ENCODE measurements around the gene PELO.

The PELO gene

GRCh38 chr5:52804981-52805380 lies 17.3 kb downstream of the PELO start:
- no peak for DNase-seq (ENCODE audit: low read depth)
- TF ChIP-seq, protein P1, sequence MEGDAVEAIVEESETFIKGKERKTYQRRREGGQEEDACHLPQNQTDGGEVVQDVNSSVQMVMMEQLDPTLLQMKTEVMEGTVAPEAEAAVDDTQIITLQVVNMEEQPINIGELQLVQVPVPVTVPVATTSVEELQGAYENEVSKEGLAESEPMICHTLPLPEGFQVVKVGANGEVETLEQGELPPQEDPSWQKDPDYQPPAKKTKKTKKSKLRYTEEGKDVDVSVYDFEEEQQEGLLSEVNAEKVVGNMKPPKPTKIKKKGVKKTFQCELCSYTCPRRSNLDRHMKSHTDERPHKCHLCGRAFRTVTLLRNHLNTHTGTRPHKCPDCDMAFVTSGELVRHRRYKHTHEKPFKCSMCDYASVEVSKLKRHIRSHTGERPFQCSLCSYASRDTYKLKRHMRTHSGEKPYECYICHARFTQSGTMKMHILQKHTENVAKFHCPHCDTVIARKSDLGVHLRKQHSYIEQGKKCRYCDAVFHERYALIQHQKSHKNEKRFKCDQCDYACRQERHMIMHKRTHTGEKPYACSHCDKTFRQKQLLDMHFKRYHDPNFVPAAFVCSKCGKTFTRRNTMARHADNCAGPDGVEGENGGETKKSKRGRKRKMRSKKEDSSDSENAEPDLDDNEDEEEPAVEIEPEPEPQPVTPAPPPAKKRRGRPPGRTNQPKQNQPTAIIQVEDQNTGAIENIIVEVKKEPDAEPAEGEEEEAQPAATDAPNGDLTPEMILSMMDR (IDR thresholded peaks at IDR 0.05; ENCODE audit: control insufficient read depth, extremely low read depth, insufficient read depth), result no peak
- no peak overlapping the region for H3K4me3 ChIP-seq (ENCODE audit: low read depth, low read length)

DNA sequence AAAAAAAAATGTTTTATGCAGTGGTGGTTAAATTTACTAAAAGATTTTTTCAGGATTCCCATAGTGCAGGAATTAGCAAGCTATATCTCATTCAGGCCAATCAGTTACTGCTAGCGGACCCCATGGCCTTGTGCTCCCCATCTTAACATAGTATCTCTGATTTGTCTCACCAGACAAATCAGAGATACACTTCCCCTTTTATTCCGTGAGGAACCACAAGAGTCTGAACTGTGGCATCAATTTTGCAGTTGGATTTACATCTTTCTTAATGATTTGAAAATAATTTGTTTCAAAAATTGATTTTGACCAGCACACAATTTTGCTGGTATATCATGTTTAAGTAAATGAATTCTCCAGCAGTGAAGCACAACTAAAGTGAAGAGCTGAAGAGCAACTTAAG lies 17.9 kb downstream of the PELO start:
- no peak overlapping the region for H3K4me3 ChIP-seq (ENCODE audit: low read depth, low read length)
- TF ChIP-seq, protein P1 (IDR thresholded peaks at IDR 0.05; ENCODE audit: control insufficient read depth, extremely low read depth, insufficient read depth), result no peak
- no peak for DNase-seq (ENCODE audit: low read depth)

GRCh38 chr5:52807037-52807436 lies 19.3 kb downstream of the PELO start:
- TF ChIP-seq, protein P1 (IDR thresholded peaks at IDR 0.05; ENCODE audit: control insufficient read depth, extremely low read depth, insufficient read depth), result no peak
- H3K4me3 ChIP-seq (ENCODE audit: low read depth, low read length), result no peak overlapping the region
- DNase-seq (ENCODE audit: low read depth), result no peak

DNA sequence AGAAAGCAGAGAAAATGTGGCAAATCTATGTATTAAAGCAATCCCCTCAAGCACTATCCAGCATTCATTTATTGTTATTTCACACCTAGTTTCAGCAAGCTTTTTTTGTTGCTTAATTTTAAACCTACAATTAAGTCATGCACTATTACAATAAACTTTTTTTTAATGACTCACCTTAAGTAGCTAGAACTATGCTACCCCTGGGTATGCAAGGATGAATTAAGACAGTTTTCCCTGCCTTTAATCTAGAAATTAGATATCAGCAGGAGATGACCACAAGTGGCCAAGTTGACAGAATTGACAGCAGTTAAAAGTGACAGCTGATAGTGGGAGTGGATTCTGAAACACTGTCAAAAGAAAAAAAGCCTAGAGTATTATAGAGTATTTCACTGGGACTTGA lies 20.0 kb downstream of the PELO start:
- no peak overlapping the region for H3K4me3 ChIP-seq (ENCODE audit: low read depth, low read length)
- no peak for DNase-seq (ENCODE audit: low read depth)
- TF ChIP-seq, protein P1 (IDR thresholded peaks at IDR 0.05; ENCODE audit: control insufficient read depth, extremely low read depth, insufficient read depth), result no peak

DNA sequence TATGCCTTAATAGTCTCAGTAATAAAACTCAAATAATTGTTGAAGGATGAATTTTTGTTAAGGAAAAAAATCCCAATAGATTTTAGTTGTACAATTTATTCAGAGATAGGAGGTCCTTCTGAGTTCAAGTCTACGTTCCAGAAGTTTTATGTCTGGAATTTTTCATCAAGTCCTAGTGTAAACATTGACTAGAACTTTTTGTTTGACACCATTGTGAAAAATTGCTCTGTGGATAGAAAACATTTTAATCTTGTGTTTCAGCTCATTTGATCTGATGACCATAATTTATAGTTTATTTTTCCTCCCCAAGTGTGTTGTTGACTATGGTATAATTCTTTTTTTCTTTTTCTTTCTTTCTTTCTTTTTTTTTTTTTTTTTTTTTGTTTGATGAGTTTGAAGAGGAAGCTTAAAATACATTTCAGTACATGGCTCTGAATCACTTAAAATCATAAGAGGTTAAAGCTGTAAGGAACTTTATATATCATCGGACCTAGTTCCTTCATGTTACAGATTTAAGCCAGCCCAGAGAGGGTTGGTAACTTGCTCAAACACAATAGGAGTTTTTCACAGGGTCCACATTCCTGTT lies 20.7 kb downstream of the PELO start:
- no peak for DNase-seq (ENCODE audit: low read depth)

DNA sequence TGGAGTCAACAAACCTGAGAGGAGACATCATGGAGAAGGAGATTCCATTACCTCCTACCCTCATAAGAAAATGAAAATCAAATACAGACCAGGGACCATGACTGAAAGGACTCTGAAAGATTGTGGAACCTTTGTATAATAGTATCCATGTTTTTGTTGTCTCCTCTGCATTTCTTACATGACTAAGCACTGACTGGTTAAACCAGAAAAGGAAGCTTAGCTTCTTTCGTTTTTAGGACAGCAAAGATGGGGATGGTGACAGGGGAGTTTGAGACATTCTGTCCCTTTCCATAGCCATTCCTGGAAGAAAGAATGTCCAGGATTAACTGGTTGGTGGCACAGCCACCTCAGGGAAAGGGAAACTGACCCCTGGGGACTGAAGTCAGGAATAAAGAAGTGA lies 22.2 kb downstream of the PELO start:
- no peak overlapping the region for H3K4me3 ChIP-seq (ENCODE audit: low read depth, low read length)
- TF ChIP-seq, protein P1 (IDR thresholded peaks at IDR 0.05; ENCODE audit: control insufficient read depth, extremely low read depth, insufficient read depth), result no peak
- DNase-seq (ENCODE audit: low read depth), result no peak

More for the DNA sequence above, 20.7 kb downstream of the PELO start:
- H3K4me3 ChIP-seq (ENCODE audit: low read depth, low read length), result no peak overlapping the region
- TF ChIP-seq, protein P1 (IDR thresholded peaks at IDR 0.05; ENCODE audit: control insufficient read depth, extremely low read depth, insufficient read depth), result no peak

- H3K4me3 ChIP-seq (ENCODE audit: low read depth, low read length), result no peak overlapping the region
- TF ChIP-seq, protein P1 (IDR thresholded peaks at IDR 0.05; ENCODE audit: control insufficient read depth, extremely low read depth, insufficient read depth), result no peak
- DNase-seq (ENCODE audit: low read depth), result no peak
These were observed 22.7 kb downstream of the PELO start for GRCh38 chr5:52810426-52810825.

Measured in LNCaP clone FGC (cell line).